ENCODE measurements around the gene ZBTB16.

GRCh38 chr11:114173843-114174242 is 114.3 kb downstream of the ZBTB16 start:
- TF ChIP-seq CTCF (IDR thresholded peaks at IDR 0.05) (no peak), POLR2A (IDR thresholded peaks at IDR 0.05) (no peak)

Data from uterus (tissue), 2 donors.